ENCODE measurements around the gene TTC7B.
A peak's percentile ranks its signal among the peaks of the same experiment; 100 is the strongest.

Gene TTC7B

DNA sequence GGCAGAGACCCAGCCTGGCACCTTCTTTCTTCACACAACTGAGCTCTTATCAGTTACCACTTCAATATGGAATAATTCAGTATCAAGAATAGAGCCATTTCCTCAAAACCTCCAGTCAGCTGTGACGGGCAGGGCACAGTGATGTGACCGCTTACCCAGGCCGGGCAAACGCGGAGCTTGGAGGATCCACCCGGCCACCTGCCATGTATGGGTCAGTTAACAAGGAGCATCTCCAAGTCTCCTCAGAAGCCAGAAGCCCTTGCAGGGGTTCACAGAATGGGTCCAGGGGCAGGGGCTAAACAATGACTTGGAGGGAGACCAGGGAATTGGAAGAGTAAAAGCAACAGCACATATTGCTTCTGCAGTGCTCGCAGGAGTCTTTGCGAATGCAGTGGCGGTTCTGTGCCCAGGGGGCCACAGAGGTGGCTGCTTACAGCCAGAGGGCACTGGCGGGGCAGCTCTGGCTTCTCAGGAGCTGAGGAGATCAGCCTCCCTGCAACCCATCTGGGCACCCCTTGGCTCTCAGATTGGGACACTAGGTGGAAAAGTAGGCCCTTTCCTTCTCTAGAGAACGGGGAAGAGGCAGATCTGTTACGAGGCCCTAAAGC, 257.1 kb downstream of the TTC7B start:
- Mint-ChIP-seq H3K4me1 (peaks cover 25% of the 10 kb centered on the region), H3K27me3 (ENCODE audit: low read depth) (peaks cover 11% of the 10 kb centered on the region), H3K9me3 (no peaks in the 10 kb centered on the region), H3K36me3 (ENCODE audit: low read depth) (peaks cover 6% of the 10 kb centered on the region), H3K27ac (no peak overlapping the region), H3K4me3 (no peak overlapping the region)
- TF ChIP-seq, protein P1, sequence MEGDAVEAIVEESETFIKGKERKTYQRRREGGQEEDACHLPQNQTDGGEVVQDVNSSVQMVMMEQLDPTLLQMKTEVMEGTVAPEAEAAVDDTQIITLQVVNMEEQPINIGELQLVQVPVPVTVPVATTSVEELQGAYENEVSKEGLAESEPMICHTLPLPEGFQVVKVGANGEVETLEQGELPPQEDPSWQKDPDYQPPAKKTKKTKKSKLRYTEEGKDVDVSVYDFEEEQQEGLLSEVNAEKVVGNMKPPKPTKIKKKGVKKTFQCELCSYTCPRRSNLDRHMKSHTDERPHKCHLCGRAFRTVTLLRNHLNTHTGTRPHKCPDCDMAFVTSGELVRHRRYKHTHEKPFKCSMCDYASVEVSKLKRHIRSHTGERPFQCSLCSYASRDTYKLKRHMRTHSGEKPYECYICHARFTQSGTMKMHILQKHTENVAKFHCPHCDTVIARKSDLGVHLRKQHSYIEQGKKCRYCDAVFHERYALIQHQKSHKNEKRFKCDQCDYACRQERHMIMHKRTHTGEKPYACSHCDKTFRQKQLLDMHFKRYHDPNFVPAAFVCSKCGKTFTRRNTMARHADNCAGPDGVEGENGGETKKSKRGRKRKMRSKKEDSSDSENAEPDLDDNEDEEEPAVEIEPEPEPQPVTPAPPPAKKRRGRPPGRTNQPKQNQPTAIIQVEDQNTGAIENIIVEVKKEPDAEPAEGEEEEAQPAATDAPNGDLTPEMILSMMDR (IDR thresholded peaks at IDR 0.05; ENCODE audit: unreplicated experiment in 3 of 3): no peak

GRCh38 chr14:90558041-90558982, 257.9 kb downstream of the TTC7B start:
- H3K27ac Mint-ChIP-seq: no peak overlapping the region
- peaks cover 11% of the 10 kb centered on the region for H3K27me3 Mint-ChIP-seq (ENCODE audit: low read depth)
- TF ChIP-seq, protein P1 (IDR thresholded peaks at IDR 0.05; ENCODE audit: unreplicated experiment in 3 of 3): no peak
- peaks cover 6% of the 10 kb centered on the region for H3K36me3 Mint-ChIP-seq (ENCODE audit: low read depth)
- no peak overlapping the region for H3K4me3 Mint-ChIP-seq
- H3K9me3 Mint-ChIP-seq: no peaks in the 10 kb centered on the region
- peaks cover 30% of the 10 kb centered on the region for H3K4me1 Mint-ChIP-seq

DNA sequence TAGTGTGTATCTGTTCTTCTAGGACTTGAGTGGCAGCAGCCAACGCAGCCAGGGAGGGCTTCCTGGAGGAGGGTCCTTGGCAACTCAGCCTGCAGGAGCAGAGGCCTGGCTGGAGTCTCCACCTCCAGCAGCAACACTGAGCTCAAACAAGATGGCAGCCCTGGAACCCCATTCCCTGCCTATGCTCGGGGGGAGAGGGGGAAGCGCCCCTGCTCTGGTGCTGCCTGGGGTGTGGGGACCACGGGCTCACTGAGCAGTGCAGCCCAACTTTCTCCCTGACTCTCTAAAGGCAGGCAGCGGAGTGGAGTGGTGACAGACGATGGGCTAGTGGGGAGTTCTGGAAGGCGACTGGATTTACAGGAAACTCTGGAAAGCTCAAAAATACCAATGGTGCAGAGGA, 258.7 kb downstream of the TTC7B start:
- no peak overlapping the region for H3K4me3 Mint-ChIP-seq
- peaks cover 30% of the 10 kb centered on the region for H3K4me1 Mint-ChIP-seq
- peaks cover 11% of the 10 kb centered on the region for H3K27me3 Mint-ChIP-seq (ENCODE audit: low read depth)
- peaks cover 6% of the 10 kb centered on the region for H3K36me3 Mint-ChIP-seq (ENCODE audit: low read depth)
- TF ChIP-seq, protein P1 (IDR thresholded peaks at IDR 0.05; ENCODE audit: unreplicated experiment in 3 of 3): no peak
- no peaks in the 10 kb centered on the region for H3K9me3 Mint-ChIP-seq
- no peak overlapping the region for H3K27ac Mint-ChIP-seq

GRCh38 chr14:90556666-90557450, 259.4 kb downstream of the TTC7B start:
- peaks cover 11% of the 10 kb centered on the region for H3K27me3 Mint-ChIP-seq (ENCODE audit: low read depth)
- peaks cover 6% of the 10 kb centered on the region for H3K36me3 Mint-ChIP-seq (ENCODE audit: low read depth)
- peak overlapping the region in 1 of 3 experiments; percentile 78 for H3K4me3 Mint-ChIP-seq
- H3K4me1 Mint-ChIP-seq: peaks cover 30% of the 10 kb centered on the region
- no peak overlapping the region for H3K27ac Mint-ChIP-seq
- TF ChIP-seq, protein P1 (IDR thresholded peaks at IDR 0.05; ENCODE audit: unreplicated experiment in 3 of 3): no peak
- H3K9me3 Mint-ChIP-seq: no peaks in the 10 kb centered on the region

DNA sequence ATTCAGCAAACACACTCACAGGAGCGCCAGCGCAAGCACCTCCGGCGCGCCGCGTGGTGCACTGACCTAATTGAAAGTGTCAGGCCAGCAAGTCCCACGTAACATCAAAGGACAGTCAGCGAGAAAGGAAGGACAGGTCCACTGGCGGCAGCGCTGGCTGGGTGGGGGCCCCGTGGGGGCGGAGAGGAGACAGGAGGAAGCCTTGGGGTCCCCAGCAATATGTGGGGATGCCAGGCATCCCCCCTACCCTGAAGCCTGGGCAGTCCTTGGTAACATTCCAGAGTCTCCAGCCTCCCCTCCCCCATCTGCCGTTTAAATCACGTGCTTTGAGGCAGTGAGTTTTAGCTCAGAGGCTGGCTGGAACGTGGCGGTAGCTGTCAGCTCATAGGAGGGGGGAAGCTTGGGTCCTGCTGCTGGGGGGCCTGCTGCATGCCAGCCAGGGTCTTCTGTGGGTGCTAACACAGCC, 260.2 kb downstream of the TTC7B start:
- peak overlapping the region in 1 of 3 experiments; percentile 30 for H3K27ac Mint-ChIP-seq
- TF ChIP-seq, protein P1 (IDR thresholded peaks at IDR 0.05; ENCODE audit: unreplicated experiment in 3 of 3): no peak
- peak overlapping the region; percentile 58 to 78 (median 73) for H3K4me3 Mint-ChIP-seq
- H3K36me3 Mint-ChIP-seq (ENCODE audit: low read depth): peaks cover 6% of the 10 kb centered on the region
- peaks cover 11% of the 10 kb centered on the region for H3K27me3 Mint-ChIP-seq (ENCODE audit: low read depth)
- H3K9me3 Mint-ChIP-seq: no peaks in the 10 kb centered on the region
- H3K4me1 Mint-ChIP-seq: peaks cover 29% of the 10 kb centered on the region

Data from nephron (organoid).